ENCODE measurements around the gene FZR1. TPM values are rescaled to one million over a fixed set of nuclear protein-coding genes. Genes with fewer than 3 reads are reported as not detected.

The FZR1 gene
- total RNA-seq, 1 donor from 2014 or later = 53.9 TPM

DNA sequence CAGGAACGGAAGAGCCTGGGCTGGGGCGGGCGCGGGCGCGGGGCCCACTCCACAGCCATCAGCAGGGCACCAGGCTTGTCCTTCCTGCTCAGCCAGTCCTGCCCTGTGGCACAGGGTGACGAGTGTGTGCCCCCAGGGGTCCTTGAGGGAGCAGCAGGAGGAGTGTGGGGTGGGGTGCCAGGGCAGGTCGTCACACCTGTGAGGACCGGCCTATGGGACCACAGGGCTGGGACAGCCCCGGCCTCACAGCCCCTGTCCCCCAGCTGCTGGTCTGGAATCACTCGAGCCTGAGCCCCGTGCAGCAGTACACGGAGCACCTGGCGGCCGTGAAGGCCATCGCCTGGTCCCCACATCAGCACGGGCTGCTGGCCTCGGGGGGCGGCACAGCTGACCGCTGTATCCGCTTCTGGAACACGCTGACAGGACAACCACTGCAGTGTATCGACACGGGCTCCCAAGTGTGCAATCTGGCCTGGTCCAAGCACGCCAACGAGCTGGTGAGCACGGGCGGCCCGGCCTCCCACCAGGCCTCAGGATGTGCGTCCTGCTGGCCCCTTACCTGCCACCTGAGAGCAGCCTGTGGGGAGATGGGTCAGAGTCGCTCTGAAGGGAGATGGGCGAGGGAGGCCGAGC is 26.2 kb downstream of the FZR1 start:
- TF ChIP-seq, protein P1, sequence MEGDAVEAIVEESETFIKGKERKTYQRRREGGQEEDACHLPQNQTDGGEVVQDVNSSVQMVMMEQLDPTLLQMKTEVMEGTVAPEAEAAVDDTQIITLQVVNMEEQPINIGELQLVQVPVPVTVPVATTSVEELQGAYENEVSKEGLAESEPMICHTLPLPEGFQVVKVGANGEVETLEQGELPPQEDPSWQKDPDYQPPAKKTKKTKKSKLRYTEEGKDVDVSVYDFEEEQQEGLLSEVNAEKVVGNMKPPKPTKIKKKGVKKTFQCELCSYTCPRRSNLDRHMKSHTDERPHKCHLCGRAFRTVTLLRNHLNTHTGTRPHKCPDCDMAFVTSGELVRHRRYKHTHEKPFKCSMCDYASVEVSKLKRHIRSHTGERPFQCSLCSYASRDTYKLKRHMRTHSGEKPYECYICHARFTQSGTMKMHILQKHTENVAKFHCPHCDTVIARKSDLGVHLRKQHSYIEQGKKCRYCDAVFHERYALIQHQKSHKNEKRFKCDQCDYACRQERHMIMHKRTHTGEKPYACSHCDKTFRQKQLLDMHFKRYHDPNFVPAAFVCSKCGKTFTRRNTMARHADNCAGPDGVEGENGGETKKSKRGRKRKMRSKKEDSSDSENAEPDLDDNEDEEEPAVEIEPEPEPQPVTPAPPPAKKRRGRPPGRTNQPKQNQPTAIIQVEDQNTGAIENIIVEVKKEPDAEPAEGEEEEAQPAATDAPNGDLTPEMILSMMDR (conservative IDR thresholded peaks at IDR 0.05; ENCODE audit: low read depth, low read length) = no peak
- no peak overlapping the region for H3K4me3 ChIP-seq (ENCODE audit: low read depth, low read length)
- DNase-seq (ENCODE audit: low read depth) = no peak

DNA sequence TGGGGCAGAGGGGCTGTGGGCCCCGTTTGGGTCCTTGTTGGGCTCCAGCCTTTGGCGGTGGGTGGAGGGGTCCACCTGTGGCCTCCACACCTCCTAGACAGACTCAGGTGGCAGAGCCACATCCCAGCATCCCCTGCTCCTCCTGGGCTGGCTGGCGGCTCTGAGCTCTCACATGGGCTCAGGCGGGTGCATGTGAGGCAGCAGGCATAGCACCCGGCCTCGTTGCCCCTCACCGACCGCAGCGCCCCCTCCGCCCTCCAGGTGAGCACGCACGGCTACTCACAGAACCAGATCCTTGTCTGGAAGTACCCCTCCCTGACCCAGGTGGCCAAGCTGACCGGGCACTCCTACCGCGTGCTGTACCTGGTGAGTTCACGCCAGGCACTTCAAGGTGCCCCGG is 26.9 kb downstream of the FZR1 start:
- no peak overlapping the region for H3K4me3 ChIP-seq (ENCODE audit: low read depth, low read length)
- TF ChIP-seq, protein P1 (conservative IDR thresholded peaks at IDR 0.05; ENCODE audit: low read depth, low read length) = no peak
- DNase-seq (ENCODE audit: low read depth) = no peak

DNA sequence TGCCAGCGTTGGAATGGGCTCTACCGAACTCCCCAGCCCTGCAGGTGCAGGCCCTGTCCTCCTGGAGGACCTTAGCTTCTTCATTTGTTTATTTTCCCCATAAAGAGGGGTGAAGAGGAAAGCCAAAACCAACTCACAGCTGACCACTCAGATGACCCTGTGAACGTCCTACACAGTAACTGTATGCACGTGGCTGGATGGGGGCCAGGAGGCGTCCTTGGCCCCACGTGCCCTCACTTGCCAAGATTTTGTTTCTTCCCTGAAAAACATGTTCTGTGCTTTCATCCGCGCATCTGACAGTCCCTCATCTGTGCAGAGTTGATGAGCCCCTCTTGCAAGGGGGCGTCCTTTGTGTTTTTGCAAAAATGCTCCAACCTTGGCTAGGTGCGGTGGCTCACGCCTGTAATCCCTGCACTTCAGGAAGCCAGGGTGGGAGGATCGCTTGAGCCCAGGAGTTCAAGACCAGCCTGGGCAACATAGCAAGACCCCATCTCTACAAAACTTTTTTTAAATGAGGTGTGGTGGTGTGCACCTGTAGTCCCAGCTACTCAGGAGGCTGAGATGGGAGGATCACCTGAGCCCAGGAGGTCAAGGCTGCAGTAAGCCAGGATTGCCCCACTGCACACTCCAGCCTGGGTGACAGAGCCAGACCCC is 27.6 kb downstream of the FZR1 start:
- TF ChIP-seq, protein P1 (conservative IDR thresholded peaks at IDR 0.05; ENCODE audit: low read depth, low read length) = no peak
- H3K4me3 ChIP-seq (ENCODE audit: low read depth, low read length) = no peak overlapping the region
- no peak for DNase-seq (ENCODE audit: low read depth)

DNA sequence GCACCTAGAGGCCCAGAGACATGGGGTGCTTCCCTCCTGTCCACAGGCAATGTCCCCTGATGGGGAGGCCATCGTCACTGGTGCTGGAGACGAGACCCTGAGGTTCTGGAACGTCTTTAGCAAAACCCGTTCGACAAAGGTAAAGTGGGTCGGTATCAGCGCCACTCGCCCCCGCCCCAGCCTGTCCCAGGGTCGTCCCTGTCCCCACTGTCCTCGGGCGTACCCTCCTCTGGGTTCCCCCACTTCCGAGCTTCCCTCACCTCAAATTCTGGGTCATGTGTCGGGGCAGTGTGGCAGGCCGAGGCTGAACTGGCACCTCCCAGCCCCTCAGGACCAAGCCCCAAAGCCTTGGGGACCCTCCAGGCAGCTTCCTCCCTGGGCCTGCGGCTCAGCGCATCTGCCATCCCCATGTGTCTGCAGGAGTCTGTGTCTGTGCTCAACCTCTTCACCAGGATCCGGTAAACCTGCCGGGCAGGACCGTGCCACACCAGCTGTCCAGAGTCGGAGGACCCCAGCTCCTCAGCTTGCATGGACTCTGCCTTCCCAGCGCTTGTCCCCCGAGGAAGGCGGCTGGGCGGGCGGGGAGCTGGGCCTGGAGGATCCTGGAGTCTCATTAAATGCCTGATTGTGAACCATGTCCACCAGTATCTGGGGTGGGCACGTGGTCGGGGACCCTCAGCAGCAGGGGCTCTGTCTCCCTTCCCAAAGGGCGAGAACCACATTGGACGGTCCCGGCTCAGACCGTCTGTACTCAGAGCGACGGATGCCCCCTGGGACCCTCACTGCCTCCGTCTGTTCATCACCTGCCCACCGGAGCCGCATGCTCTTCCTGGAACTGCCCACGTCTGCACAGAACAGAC is 28.5 kb downstream of the FZR1 start:
- TF ChIP-seq, protein P1 (conservative IDR thresholded peaks at IDR 0.05; ENCODE audit: low read depth, low read length) = no peak
- no peak for DNase-seq (ENCODE audit: low read depth)
- no peak overlapping the region for H3K4me3 ChIP-seq (ENCODE audit: low read depth, low read length)

DNA sequence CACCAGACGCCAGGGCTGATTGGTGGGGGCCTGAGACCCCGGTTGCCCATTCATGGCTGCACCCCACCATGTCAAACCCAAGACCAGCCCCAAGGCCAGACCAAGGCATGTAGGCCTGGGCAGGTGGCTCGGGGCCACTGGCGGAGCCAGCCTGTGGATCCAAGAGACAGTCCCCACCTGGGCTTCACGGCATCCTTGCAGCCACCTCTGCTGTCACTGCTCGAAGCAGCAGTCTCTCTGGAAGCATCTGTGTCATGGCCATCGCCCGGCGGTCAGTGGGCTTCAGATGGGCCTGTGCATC is 29.1 kb downstream of the FZR1 start:
- TF ChIP-seq, protein P1 (conservative IDR thresholded peaks at IDR 0.05; ENCODE audit: low read depth, low read length) = no peak
- DNase-seq (ENCODE audit: low read depth) = no peak
- H3K4me3 ChIP-seq (ENCODE audit: low read depth, low read length) = no peak overlapping the region

DNA sequence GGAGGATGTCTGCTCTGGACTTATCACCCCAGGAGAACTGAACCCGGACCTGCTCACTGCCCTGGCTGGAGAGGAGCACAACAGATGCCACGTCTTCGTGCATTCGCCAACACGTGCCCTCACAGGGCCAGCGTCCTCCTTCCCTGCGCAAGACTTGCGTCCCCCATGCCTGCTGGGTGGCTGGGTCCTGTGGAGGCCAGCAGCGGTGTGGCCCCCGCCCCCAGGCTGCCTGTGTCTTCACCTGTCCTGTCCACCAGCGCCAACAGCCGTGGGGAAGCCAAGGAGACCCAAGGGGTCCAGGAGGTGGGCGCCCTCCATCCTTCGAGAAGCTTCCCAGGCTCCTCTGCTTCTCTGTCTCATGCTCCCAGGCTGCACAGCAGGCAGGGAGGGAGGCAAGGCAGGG is 29.5 kb downstream of the FZR1 start:
- H3K4me3 ChIP-seq (ENCODE audit: low read depth, low read length) = no peak overlapping the region
- TF ChIP-seq, protein P1 (conservative IDR thresholded peaks at IDR 0.05; ENCODE audit: low read depth, low read length) = no peak
- no peak for DNase-seq (ENCODE audit: low read depth)
